ENCODE data around the gene SPPL2B.
"Not testable (repeated sequence)": the region's sequence is repeated elsewhere in the genome, so short reads cannot be mapped to it uniquely, and the experiment has no call there.

The SPPL2B gene

DNA sequence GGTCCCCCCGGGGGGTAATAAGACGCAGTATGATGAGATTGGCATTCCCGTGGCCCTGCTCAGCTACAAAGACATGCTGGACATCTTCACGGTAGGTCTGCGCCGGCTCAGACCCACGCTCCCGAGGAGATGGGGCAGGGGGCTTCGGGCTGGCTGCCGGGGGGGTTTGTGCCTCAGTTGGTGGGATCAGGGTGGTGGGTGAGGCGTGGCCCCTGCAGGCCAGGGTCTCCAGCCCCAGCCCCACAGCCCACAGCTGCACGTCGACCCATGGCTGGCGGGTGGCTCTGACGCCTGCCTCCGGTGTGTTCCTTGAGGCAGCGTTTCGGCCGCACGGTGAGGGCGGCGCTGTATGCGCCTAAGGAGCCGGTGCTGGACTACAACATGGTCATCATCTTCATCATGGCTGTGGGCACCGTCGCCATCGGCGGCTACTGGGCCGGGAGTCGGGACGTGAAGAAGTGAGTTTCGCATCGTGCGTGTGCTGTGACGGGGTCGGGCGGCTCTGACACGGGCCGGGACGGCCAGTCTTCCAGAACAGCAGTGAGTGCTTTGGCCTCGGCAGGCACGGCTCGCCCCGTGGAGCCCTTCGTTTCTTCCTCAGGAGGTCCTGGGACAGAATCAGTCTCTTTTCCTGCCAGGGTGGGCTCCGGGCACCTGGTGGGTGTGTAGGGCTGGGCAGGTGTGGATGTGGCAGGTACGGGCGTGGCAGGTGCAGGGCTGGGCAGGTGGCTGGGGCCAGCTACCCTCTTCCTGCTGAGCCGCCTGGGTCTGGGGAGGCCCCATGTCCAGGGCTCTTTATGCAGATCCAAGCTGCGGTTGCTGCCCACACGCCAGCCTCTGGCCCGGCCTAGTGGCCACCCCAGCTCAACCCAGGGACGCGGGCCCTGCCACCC is 10.5 kb downstream of the SPPL2B start:
- no peak for DNase-seq

DNA sequence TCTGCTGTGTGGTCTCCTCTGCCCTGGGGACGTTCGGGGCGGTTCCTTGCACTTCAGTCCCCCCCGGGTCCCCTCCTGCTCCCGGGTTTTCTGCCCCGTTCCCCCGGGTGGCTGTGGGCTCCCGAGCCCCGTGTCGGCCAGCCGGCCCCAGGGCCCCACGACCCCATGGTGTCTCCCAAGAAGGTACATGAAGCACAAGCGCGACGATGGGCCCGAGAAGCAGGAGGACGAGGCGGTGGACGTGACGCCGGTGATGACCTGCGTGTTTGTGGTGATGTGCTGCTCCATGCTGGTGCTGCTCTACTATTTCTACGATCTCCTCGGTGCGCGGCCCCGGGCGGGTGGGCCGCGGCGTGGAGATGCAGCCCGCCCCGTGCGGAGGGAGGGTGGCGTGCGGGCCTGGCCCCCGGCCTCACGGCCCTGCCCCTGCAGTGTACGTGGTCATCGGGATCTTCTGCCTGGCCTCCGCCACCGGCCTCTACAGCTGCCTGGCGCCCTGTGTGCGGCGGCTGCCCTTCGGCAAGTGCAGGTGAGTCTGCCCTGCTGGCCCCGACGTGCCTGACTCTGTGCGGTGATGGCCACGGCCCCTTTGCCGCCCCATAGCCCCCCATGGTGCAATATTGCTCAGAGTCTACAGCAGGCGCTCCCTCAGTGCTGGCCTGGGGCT is 11.3 kb downstream of the SPPL2B start:
- no peak for DNase-seq

DNA sequence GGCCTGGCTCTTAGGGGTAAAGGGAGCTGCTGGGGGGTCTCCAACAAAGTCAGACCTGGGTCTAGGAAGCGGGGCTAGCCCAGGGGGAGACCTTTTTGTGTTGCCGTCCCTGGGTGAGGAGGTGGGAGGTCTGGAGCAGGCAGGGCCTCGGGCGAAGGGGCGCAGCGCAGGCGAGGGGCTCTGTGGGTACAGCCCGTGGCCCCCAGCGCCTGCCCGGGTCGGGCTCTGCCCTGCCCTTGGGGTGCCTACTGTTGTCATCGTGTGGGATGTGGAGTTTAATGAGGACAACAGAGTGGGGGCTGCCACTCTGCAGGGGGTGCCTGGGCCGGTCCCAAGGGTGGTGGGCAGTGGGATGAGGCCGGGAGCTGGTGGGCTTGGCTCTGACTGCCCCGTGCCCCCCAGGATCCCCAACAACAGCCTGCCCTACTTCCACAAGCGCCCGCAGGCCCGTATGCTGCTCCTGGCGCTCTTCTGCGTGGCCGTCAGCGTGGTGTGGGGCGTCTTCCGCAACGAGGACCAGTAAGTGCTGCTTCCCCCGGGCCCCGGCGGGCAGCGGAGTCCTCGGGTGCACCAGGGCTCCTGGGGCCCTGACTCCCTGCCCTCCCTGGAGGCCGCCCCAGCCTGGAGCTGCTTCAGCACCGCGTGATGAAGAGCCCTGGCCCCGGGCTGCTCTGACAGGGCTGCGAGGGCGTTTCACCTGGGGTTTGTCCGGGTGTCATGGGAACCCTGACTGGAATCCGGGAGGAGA is 12.2 kb downstream of the SPPL2B start:
- no peak for DNase-seq

DNA sequence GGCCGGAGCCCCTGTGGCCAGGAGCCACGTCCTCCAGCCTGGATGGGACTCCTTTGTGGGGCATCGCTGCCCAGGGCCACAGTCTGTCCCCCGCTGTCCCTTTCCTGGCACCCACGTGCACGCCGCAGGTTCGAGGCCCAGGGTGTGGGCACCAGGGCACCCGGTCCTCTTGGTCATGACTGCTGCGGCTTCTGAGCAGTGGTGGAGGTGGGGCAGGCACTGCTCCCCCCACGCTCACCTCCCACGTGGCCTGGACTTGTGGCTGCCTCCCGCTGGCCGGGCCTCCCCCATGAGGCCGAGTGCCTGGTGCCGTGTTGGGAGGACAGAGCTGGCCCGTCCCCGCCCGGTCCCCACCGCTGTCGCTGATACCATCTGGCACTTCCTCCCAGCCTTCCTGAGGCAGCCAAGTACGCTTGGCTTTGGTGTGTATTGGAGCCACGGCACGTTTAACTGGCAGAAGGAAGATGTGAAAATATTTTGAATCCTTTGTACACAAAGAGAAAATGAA is 12.8 kb downstream of the SPPL2B start:
- DNase-seq: no peak

DNA sequence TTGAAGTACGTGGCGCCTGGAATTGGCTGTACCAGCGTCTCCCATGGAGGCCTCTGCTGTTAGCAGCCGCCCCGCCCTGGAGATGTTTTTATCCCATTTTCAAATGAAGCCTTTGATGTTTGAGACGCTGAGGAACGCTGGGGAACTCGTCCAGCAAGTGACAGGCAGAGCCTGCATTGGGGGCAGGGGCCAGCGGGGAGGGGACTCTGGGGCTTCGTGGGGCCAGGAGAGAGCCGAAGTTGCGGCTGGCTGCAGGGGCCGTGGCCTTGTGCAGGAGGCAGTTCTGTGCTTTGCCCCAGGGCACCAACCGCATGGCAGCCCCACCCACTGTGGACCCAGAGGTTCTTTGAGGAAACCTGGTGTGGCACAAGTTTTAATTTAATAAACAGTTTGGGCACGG is 13.5 kb downstream of the SPPL2B start:
- no peak for DNase-seq

DNA sequence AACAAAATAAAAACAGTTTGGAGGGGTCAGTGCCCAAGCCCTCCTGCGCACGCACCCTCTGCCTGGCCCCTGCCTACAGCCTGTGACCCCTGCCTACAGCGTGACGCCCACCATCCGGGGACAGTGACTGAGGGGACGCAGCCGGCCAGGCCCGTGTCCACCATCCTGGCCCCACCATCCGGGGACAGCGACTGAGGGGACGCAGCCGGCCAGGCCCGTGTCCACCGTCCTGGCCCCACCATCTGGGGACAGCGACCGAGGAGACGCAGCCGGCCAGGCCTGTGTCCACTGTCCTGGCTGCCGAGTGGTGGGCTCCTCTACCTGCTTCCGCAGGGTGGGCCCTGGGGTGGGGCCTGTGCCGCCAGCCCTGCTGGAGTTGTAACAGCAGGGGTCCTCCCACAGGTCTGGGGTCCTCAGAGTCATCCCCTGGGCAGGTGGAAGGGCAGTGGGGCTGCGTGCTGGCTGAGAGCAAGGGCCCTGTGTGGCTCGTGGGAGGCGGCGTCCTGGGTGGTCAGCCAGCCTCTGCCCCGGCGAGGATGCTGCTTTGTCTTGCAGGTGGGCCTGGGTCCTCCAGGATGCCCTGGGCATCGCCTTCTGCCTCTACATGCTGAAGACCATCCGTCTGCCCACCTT is 14.3 kb downstream of the SPPL2B start:
- no peak for DNase-seq

DNA sequence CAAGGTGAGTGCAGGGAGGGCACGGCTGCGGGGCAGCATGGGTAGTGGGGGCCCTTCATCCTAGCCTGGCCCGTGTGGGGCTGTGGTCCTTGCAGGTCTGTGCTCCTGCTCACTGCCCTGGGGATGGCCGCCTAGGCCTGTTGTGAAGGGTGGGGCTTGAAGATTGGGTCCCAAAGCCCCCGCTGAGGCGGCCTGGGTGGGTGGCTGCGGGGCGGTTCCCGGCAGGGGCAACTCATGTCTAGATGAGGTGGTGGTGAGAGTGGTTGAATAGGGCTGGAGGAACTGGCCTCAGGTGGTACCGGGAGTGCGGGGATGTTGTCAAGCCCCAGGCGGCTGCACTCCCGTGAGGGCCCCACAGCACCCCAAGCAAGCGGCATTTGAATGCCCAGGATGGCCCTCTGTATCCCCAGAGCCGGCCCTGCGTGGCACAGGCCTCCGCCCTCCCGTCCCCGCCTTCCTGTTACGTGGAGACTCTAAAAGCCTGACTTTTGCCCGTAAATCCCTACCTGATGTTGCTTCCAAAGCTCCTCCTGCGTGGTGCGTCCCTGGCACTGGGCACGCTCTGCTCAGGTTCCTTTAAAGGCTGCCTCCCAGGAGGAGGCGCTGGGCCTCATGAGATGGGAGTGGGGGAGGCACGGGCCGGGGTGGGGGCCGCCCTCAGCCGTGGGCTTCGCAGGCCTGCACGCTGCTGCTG is 15.0 kb downstream of the SPPL2B start:
- DNase-seq: no peak

DNA sequence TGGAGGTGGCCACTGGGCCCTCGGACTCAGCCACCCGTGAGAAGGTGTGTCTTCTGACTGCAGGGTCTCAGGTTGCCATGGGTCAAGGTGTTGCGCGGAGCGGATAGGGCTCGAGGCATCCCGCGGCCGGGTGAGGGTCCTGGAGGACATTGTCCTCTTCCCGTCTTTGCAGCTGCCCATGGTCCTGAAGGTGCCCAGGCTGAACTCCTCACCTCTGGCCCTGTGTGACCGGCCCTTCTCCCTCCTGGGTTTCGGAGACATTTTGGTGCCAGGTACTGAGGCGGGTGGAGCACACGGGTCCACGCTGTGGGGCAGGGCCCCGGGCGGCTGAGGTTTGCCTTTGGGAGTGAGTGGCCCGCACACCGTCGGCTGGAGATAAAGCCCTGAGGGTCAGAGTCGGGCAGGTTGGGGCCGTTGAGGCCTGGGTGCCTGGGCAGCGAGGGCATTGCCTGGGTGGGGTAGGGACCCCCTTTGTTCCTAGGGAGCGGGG is 15.9 kb downstream of the SPPL2B start:
- no peak for DNase-seq

DNA sequence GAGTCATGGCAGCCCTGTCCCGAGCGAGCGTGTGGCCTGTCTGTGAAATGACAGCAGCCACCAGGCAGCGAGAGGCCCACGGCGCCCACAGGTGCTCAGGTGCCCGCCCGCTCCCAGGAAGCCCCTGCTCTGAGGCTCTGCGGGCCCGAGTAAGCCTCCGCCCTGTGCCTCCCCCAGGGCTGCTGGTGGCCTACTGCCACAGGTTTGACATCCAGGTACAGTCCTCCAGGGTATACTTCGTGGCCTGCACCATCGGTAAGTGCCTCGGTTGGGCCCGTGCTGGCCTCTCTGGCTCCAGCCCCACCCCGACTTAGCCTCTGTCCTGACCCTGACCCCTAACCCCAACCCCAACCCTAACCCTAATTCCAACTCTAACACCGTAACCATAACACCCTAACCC is 16.6 kb downstream of the SPPL2B start:
- DNase-seq: no peak

DNA sequence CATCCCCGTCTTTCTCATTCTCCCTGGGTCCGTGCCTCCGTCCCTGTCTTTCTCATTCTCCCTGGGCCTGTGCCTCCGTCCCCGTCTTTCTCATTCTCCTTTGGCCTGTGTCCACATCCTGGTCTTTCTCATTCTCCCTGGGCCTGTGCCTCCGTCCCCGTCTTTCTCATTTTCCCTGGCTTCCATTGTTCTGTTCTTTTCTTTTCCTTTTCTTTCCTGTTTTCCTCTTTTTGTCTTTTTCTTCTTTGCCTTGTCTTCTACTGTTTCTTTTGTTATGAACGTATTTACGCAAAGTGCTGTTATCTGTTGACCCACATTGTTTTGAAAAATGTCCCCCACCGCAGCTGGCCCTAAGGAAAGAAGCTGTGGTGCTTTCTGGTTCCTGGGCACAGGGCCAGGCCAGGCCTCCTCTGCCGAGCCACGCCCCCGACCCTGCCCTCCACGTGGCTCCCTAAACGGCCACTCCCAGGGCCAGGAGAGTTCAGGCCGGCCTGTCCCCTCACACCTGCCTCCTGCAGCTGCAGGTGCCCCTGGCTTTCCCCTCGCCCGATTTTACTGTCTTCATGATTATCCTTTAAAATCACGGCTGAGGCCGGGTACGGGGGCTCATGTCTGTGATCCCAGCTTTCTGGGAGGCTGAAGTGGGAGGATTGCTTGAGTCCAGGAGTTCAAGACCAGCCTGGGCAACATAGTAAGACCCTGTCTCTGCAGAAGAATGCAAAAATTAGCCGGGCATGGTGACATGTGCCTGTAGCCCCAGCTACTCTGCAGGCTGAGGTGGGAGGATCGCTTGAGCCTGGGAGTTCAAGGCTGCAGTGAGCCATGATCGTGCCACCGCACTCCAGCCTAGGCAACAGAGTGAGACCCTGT is 17.5 kb downstream of the SPPL2B start:
- DNase-seq: peak; percentile 83

DNA sequence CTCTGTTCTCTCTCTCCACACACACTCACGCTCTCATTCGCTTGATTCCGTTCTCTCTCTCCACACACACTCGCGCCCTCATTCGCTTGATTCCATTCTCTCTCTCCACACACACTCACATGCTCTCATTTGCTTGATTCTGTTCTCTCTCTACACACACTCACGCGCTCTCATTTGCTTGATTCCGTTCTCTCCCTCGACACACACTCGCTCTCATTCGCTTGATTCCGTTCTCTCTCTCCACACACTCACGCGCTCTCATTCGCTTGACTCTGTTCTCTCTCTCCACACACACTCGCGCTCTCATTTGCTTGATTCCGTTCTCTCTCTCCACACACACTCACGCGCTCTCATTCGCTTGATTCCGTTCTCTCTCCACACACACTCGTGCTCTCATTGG is 21.3 kb downstream of the SPPL2B start:
- DNase-seq: not testable (repeated sequence)

DNA sequence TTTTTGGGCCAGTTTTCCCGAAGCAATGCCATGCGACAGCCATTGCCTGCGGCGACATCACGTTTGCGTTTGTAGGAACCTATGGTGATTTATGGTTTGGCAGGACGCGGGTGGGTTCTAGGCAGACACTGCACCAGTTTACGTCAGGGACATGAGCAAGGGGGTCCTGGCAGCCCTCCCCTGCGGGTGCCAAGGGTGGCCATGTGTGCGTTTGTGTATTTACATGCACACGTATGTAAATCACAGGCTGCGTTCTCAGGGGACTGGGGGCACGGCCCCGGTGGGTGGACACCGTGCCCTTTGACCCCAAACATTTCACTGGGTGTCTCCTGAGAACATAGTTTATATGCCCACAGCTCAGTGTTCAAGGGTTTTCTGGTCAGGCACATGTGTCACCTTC is 22.2 kb downstream of the SPPL2B start:
- DNase-seq: no peak

DNA sequence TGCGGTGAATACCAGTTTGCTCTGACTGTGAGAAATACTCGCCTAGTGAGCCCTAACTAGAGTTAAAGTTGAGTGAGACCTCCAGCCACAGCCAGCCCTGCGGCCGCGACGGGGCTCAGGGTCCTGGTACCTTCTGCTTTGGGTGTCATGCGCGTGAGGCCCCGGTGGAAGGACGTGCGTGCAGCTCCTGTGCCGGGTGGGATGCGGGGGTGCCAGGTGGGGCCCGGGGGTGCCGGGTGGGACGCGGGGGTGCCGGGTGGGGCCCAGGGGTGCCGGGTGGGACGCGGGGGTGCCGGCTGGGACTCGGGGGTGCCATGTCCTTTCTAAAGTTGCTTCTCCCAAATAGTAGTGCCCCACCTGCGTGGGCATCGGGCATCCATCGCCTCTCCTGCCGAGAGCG is 23.1 kb downstream of the SPPL2B start:
- DNase-seq: no peak

DNA sequence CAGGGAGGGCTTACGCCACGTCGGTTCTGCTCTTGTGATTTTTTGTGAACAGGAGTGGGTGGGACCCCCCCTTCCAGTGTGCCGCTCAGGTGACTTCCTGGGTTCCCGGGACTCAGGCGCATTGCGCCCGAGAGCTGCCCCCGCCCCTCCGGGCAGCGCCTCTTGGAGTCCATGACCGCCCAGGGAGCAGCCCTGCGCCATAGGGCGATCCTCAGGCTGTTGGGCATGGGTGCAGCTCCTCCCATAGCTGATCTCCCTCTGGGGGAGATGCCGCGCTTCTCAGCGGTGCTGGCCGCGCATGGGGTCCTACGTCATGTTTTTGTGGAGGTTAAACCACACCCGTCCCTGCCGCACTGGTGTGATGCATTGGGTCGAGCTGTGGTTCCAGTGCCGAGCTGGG is 23.6 kb downstream of the SPPL2B start:
- no peak for DNase-seq

DNA sequence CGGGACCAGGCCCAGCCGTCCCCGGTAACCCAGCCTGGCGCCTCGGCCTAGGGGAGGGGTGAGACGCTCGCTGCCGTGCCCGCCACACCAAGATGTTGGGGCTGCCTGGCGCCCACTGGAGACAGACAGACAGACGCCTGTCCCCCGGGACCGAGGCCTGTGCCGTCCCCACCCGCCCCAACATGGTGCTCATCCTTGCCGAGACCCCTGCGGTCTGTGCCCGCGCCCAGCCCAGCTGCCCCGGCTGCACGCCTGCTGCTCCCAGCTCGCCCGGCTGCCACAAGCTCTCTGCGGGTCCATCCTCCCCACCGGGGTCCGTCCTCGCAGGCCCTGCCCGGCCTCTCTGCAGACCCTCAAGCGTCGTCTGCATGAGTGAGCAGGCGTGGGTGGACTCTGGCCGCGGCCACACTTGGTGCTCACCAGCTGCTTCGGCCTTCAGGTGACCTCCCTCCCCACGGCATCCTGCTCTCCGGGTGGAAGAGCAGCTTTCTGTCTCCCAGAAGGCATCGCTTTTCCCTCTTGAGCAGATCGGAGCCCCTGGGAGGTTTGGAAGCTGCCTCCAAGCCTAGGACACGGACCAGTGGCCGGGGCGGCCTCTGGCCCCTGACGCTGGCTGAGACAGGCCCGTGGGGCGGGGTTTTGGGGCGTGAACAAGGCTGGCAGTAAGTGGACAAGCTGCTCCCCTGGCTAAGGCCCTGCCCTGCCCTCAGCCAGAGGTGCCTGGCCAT is 24.8 kb downstream of the SPPL2B start:
- no peak for DNase-seq

DNA sequence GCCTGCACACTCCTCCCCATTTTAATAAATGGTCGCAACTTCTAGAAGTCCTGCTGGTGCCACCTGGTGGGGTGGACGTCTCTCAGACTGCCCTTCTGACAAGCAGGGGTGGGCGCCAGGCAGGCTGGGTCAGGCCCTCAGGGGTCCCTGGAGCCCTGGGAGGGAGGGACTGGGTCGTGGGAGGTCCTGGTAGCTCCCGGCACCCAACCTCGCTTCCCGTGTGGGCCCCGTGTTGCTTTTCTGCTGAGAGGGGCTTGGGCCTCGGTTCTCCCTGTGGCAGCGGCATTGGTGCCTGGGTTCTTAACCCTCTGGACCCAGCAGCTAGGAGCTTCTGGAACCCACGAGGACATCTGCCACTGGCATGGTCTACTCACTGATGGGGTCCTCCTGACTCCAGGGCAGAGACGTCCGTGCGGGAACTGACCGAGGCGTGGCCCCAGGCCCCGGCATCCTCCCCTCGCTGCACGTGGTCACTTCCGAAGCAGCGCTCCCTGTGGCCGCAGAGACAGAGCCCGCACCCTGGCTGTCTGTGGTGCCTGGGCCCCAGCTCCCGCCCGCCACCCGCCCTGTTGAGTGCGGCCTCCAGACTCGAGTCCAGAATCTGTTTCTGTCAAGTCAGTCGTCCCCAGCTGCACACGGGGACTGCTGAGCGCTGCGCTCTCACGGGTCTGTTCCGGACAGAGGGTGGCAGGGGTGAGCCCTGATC is 25.6 kb downstream of the SPPL2B start:
- no peak for DNase-seq

DNA sequence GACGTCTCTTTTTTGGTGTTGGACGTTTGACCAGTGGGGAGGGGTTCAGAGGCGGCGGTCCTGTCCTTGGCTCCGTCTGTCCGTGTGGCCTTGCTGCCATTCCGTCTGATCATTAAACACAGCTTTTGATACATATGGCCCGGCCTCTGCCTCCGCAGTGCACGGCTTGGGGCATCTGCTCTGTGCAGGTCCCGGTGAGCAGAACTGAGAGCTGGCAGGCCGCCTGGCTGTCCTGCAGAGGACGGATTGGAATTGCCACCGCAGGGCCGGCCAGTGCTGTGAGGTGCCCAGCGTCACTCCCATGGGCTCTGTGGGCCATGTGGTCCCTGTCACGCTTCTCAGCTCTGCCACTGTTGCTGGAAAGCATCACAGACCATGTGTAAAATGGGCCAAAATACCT is 26.2 kb downstream of the SPPL2B start:
- no peak for DNase-seq

DNA sequence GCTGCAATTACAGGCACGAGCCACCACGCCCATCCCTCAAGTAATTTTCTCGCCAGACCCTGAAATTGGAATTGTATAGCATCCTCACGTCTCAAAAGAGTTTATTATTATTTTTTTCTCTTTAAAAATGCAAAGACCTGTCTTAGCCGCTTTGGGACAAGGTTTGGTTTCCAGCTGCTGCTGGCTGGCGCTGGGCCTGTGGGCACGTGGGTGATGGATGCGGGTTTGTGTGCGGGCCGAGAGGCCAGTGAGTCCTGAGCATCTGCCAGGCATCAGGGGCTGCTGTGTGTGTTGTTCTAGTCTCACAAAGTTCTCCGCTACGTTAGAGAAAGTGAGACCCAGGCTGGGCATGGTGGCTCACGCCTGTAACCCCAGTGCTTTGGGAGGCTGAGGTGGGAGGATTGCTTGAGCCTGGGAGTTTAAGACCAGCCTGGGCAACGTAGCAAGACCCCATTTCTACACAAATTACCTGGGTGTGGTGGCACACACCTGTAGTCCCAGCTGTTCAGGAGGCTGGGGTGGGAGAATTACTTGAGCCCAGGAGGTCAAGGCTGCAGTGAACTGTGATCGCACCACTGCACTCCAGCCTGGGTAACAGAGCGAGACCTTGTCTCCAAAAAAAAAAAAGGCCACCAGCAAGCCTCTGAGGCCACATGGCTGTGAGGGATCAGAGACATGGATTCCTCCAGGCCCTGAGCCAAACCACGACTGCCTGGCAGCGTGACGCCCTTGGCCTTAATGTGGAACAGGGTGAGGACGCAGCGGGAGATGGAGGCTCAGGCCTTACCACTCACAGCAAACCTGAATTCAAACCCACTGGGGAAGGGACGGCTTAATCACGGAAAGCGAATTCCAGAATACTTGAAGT is 26.9 kb downstream of the SPPL2B start:
- peak; percentile 26 for DNase-seq

Data from NCI-H2029 (cell line).